H9 (cell line): ENCODE measurements around the gene NRXN3. TPM values are rescaled to one million over a fixed set of nuclear protein-coding genes. Genes with fewer than 3 reads are reported as not detected.

Source experiments
- DNase-seq: peaks from one replicate; pipeline ENCODE4 v3.0.0-alpha.2; 2017
- H2AFZ ChIP-seq: one replicate; pipeline ENCODE4 v1.6.1; 2013; ENCODE audit warnings: mild to moderate bottlenecking, low read length, control low read depth, moderate library complexity
- H2AK5ac ChIP-seq: 2 replicates; pipeline ENCODE4 v1.6.1; 2013; ENCODE audit warnings: low read length, control low read depth, mixed read lengths; ENCODE audit not compliant: insufficient read length
- H2BK120ac ChIP-seq: one replicate; pipeline ENCODE4 v1.6.1; 2013; ENCODE audit warnings: low read depth, mild to moderate bottlenecking, low read length, control low read depth, inconsistent platforms; ENCODE audit not compliant: poor library complexity, severe bottlenecking
- H2BK12ac ChIP-seq: 2 replicates; pipeline ENCODE4 v1.6.1; 2013; ENCODE audit warnings: low read length, control low read depth, mixed read lengths, low read depth; ENCODE audit not compliant: insufficient read length
- H2BK15ac ChIP-seq: 2 replicates; pipeline ENCODE4 v1.6.1; 2013; ENCODE audit warnings: low read depth, low read length, control low read depth
- H2BK20ac ChIP-seq: one replicate; pipeline ENCODE4 v1.6.1; 2013; ENCODE audit warnings: low read depth, mild to moderate bottlenecking, low read length, control low read depth, inconsistent platforms; ENCODE audit not compliant: poor library complexity, severe bottlenecking
- H2BK5ac ChIP-seq: 2 replicates; pipeline ENCODE4 v1.6.1; 2013; ENCODE audit warnings: low read length, control low read depth, mixed read lengths; ENCODE audit not compliant: insufficient read length
- H3K14ac ChIP-seq: 2 replicates; pipeline ENCODE4 v1.6.1; 2013; ENCODE audit warnings: low read length, control low read depth; ENCODE audit not compliant: insufficient read depth
- H3K18ac ChIP-seq: 2 replicates; pipeline ENCODE4 v1.6.1; 2013; ENCODE audit warnings: low read depth, mild to moderate bottlenecking, mixed read lengths, low read length, control low read depth; ENCODE audit not compliant: insufficient read length
- H3K23ac ChIP-seq: 2 replicates; pipeline ENCODE4 v1.6.1; 2013; ENCODE audit warnings: low read length, control low read depth, mixed read lengths, low read depth; ENCODE audit not compliant: insufficient read length
- H3K23me2 ChIP-seq: 2 replicates; pipeline ENCODE4 v1.6.1; 2013; ENCODE audit warnings: low read depth, mild to moderate bottlenecking, mixed read lengths, low read length, control low read depth; ENCODE audit not compliant: insufficient read length, poor library complexity, severe bottlenecking
- H3K27ac ChIP-seq: 2 replicates; pipeline ENCODE4 v1.5.1; 2013; ENCODE audit warnings: low read length, control low read depth, mixed read lengths, low read depth; ENCODE audit not compliant: insufficient read length
- H3K27me3 ChIP-seq: 2 replicates; pipeline ENCODE4 v1.6.1; 2013; ENCODE audit warnings: low read length, control low read depth, inconsistent platforms; ENCODE audit not compliant: insufficient read depth
- H3K4ac ChIP-seq: 2 replicates; pipeline ENCODE4 v1.6.1; 2013; ENCODE audit warnings: low read depth, mild to moderate bottlenecking, control low read depth, inconsistent platforms, low read length, moderate library complexity
- H3K4me1 ChIP-seq: 2 replicates; pipeline ENCODE4 v1.6.1; 2013; ENCODE audit warnings: low read length, control low read depth, inconsistent platforms; ENCODE audit not compliant: insufficient read depth
- H3K4me2 ChIP-seq: 2 replicates; pipeline ENCODE4 v1.6.1; 2013; ENCODE audit warnings: low read length, control low read depth, mixed read lengths; ENCODE audit not compliant: insufficient read length, insufficient read depth
- H3K56ac ChIP-seq: 2 replicates; pipeline ENCODE4 v1.6.1; 2013; ENCODE audit warnings: low read depth, mild to moderate bottlenecking, mixed read lengths, low read length, control low read depth; ENCODE audit not compliant: insufficient read length
- H3K79me1 ChIP-seq: 2 replicates; pipeline ENCODE4 v1.6.1; 2013; ENCODE audit warnings: low read depth, mild to moderate bottlenecking, moderate library complexity, low read length, control low read depth, inconsistent platforms; ENCODE audit not compliant: insufficient read depth, poor library complexity, severe bottlenecking
- H3K79me2 ChIP-seq: 2 replicates; pipeline ENCODE4 v1.6.1; 2013; ENCODE audit warnings: low read length, control low read depth, inconsistent platforms; ENCODE audit not compliant: insufficient read depth
- H3K9ac ChIP-seq: 2 replicates; pipeline ENCODE4 v1.6.1; 2013; ENCODE audit warnings: low read length, control low read depth, mixed read lengths; ENCODE audit not compliant: insufficient read length; ENCODE audit errors: extremely low read depth
- H3K9me3 ChIP-seq: one replicate; pipeline ENCODE4 v1.6.1; 2013; ENCODE audit warnings: low read depth, low read length, inconsistent platforms; ENCODE audit not compliant: control insufficient read depth
- H3T11ph ChIP-seq: one replicate; pipeline ENCODE4 v1.6.1; 2013; ENCODE audit warnings: mild to moderate bottlenecking, low read length, control low read depth, inconsistent platforms
- H4K20me1 ChIP-seq: one replicate; pipeline ENCODE4 v1.6.1; 2013; ENCODE audit not compliant: control insufficient read depth, insufficient read length, insufficient read depth
- H4K5ac ChIP-seq: 2 replicates; pipeline ENCODE4 v1.6.1; 2013; ENCODE audit warnings: low read depth, mild to moderate bottlenecking, mixed read lengths, low read length, control low read depth; ENCODE audit not compliant: insufficient read length
- H4K8ac ChIP-seq: replicated peaks from 2 replicates; pipeline ENCODE4 v1.6.1; 2013; ENCODE audit warnings: low read length, control low read depth, mixed read lengths, low read depth; ENCODE audit not compliant: insufficient read length
- H4K91ac ChIP-seq: 2 replicates; pipeline ENCODE4 v1.6.1; 2013; ENCODE audit warnings: low read depth, mild to moderate bottlenecking, moderate library complexity, mixed read lengths, low read length, control low read depth; ENCODE audit not compliant: insufficient read length
- H3K27ac Mint-ChIP-seq, 3 experiments: 2 replicates in 2 of 3; 3 replicates in 1 of 3; pipeline ENCODE4 v1.8.0; 2020 to 2021; ENCODE audit warnings: mixed read lengths in 3 of 3, mild to moderate bottlenecking in 1 of 3, moderate library complexity in 1 of 3
- H3K27me3 Mint-ChIP-seq: 2 replicates; pipeline ENCODE4 v1.8.0; 2021; ENCODE audit warnings: low read depth, mild to moderate bottlenecking, moderate library complexity, mixed read lengths
- H3K36me3 Mint-ChIP-seq, 3 experiments: 2 replicates in 2 of 3; 3 replicates in 1 of 3; pipeline ENCODE4 v1.8.0; 2020 to 2021; ENCODE audit warnings: low read depth in 3 of 3, mixed read lengths in 3 of 3; ENCODE audit not compliant: insufficient read depth in 1 of 3
- H3K4me1 Mint-ChIP-seq, 2 experiments: 2 replicates each; pipeline ENCODE4 v1.8.0; 2020; ENCODE audit warnings: mixed read lengths in 2 of 2
- H3K4me3 Mint-ChIP-seq, 2 experiments: 2 replicates in 1 of 2; 3 replicates in 1 of 2; pipeline ENCODE4 v1.8.0; 2020 to 2021; ENCODE audit warnings: mild to moderate bottlenecking in 2 of 2, mixed read lengths in 2 of 2, moderate library complexity in 1 of 2
- H3K9me3 Mint-ChIP-seq, 2 experiments: 2 replicates in 1 of 2; 3 replicates in 1 of 2; pipeline ENCODE4 v1.8.0; 2020; ENCODE audit warnings: mild to moderate bottlenecking in 2 of 2, mixed read lengths in 2 of 2, moderate library complexity in 1 of 2
- WGBS: extraction: QIAGEN DNeasy Blood & Tissue Kit; methylation state at CpG from one replicate; pipeline ENCODE4 v1.1.7; 2013; ENCODE audit warnings: missing lambda C conversion rate, low lambda C conversion rate, mixed read lengths; ENCODE audit not compliant: insufficient read length; ENCODE audit errors: extremely low coverage; 5-methylcytosine and 5-hydroxymethylcytosine counted together
- total RNA-seq: library from RNA; stranded (reverse); gene quantifications from 2 replicates; pipeline ENCODE4 v1.2.1, GENCODE V29; 2021
- TF ChIP-seq, protein P1 (sequence below): fragments of 200-600 bp; sonication (generic); conservative IDR thresholded peaks from 3 replicates; pipeline ENCODE4 v1.8.0; 2021; ENCODE audit warnings: antibody characterized with exemption, mild to moderate bottlenecking

The NRXN3 gene
- total RNA-seq, 1 experiment from 2014 or later = 1.8 TPM

DNA sequence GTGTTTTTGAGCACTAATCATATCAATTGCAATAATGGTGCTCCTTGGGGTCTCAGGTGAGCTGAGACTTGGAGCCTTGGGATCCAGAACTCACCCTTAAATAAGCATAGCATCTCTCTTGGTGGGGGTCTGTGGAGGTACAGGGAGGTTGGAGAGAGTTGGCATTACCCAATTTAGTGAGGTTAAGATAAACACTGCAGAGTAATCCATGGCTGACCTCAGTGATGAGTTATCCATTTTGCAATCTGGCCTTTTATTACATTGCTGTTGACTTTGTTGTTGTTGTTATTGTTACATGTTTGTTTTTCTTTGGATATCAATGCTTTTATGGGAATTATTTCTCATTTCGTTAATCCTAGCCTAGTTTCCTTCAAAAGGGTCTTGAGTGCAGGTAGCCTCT is 373.3 kb downstream of the NRXN3 start:
- no peaks in the 10 kb centered on the region for H3K23me2 ChIP-seq

More for the DNA sequence above, 373.3 kb downstream of the NRXN3 start:
- Mint-ChIP-seq H3K9me3 (no peaks in the 10 kb centered on the region; a peak in 1 of 5 replicates), H3K27ac (no peak overlapping the region), H3K36me3 (no peaks in the 10 kb centered on the region), H3K27me3 (peaks cover 10% of the 10 kb centered on the region), H3K4me1 (peaks cover 0 to 2% of the 10 kb centered on the region in 2 experiments; a peak in 1 of 4 replicates), H3K4me3 (no peak overlapping the region)
- H4K20me1 ChIP-seq = no peaks in the 10 kb centered on the region
- no peaks in the 10 kb centered on the region for H3K4me1 ChIP-seq
- no peak overlapping the region for H2BK120ac ChIP-seq
- no peak overlapping the region for H3K56ac ChIP-seq
- H4K5ac ChIP-seq = no peak overlapping the region
- no peaks in the 10 kb centered on the region for H3K79me1 ChIP-seq
- H3K27ac ChIP-seq = no peak overlapping the region
- H3K4me2 ChIP-seq = no peak overlapping the region
- no peaks in the 10 kb centered on the region for H3K27me3 ChIP-seq
- H3K9ac ChIP-seq = no peak overlapping the region
- H3K23ac ChIP-seq = no peak overlapping the region
- no peak overlapping the region for H3K18ac ChIP-seq
- no peak overlapping the region for H4K8ac ChIP-seq
- no peak overlapping the region for H2BK20ac ChIP-seq
- no peak overlapping the region for H2BK5ac ChIP-seq
- H2AK5ac ChIP-seq = no peak overlapping the region
- H2BK15ac ChIP-seq = no peak overlapping the region
- H3K79me2 ChIP-seq = no peaks in the 10 kb centered on the region
- no peak overlapping the region for H2BK12ac ChIP-seq
- no peaks in the 10 kb centered on the region for H3K9me3 ChIP-seq
- no peak overlapping the region for H4K91ac ChIP-seq
- H3K4ac ChIP-seq = no peak overlapping the region
- DNase-seq = no peak
- H3T11ph ChIP-seq = no peak overlapping the region
- H3K14ac ChIP-seq = no peak overlapping the region
- WGBS = no CpG with 5 or more reads among the region's 1 CpG
- no peak overlapping the region for H2AFZ ChIP-seq
- TF ChIP-seq, protein P1, sequence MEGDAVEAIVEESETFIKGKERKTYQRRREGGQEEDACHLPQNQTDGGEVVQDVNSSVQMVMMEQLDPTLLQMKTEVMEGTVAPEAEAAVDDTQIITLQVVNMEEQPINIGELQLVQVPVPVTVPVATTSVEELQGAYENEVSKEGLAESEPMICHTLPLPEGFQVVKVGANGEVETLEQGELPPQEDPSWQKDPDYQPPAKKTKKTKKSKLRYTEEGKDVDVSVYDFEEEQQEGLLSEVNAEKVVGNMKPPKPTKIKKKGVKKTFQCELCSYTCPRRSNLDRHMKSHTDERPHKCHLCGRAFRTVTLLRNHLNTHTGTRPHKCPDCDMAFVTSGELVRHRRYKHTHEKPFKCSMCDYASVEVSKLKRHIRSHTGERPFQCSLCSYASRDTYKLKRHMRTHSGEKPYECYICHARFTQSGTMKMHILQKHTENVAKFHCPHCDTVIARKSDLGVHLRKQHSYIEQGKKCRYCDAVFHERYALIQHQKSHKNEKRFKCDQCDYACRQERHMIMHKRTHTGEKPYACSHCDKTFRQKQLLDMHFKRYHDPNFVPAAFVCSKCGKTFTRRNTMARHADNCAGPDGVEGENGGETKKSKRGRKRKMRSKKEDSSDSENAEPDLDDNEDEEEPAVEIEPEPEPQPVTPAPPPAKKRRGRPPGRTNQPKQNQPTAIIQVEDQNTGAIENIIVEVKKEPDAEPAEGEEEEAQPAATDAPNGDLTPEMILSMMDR = no peak
